Adrenal gland (tissue), 5 donors: ENCODE data around the gene KRT77.

Experiments used
- CTCF ChIP-seq, 6 experiments: fragments of 450-650 bp in 4 of 6; fragments of 200-600 bp in 2 of 6; sonication (generic) in 1 of 6; IDR thresholded peaks; 1 replicate in 5 of 6; 2 replicates in 1 of 6; pipeline versions ENCODE4 v1.5.1 to v1.8.0; 2016 to 2021; ENCODE audit warnings: antibody characterized with exemption in 6 of 6, mild to moderate bottlenecking in 2 of 6, moderate library complexity in 1 of 6
- POLR2A ChIP-seq, 2 donors: fragments of 450-650 bp; IDR thresholded peaks; one replicate each; pipeline ENCODE4 v1.6.1; 2017; ENCODE audit warnings: antibody characterized with exemption in 2 of 2, mild to moderate bottlenecking in 2 of 2, moderate library complexity in 1 of 2
- donor health status: DM: no; HTN: no; CAD: no.

- TF ChIP-seq CTCF (IDR thresholded peaks at IDR 0.05): no peak
- TF ChIP-seq POLR2A (IDR thresholded peaks at IDR 0.05): no peak
Measured at GRCh38 chr12:52741375-52742195, 38.3 kb upstream of the KRT77 start.
